NCI-H345 (cell line): Measurements from ENCODE around the gene AKR1C8.

Source experiments
- DNase-seq: peaks from one replicate; lab custom pipeline; 2025; lab: John Stamatoyannopoulos, UW

Gene AKR1C8

GRCh38 chr10:5108658-5109416 is 76.1 kb downstream of the AKR1C8 start:
- no peak for DNase-seq

- DNase-seq: no peak
Measured at GRCh38 chr10:5107860-5108526, 77.0 kb downstream of the AKR1C8 start.

DNA sequence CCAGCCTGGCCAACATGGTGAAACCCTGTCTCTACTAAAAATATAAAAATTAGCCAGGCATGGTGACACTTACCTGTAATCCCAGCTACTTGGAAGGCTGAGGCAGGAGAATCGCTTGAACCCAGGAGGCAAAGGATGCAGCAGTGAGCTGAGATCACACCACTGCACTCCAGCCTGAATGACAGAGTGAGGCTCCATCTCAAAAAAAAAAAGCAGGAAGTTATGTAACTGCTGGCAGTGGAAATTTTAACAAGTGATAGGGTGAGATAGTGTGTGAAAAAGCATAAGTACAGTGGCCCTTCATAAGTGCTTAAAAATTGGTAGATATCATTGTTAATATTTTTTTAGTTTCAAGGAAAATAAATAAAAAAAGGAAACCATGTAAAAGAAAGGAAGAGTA is 78.4 kb downstream of the AKR1C8 start:
- no peak for DNase-seq

DNA sequence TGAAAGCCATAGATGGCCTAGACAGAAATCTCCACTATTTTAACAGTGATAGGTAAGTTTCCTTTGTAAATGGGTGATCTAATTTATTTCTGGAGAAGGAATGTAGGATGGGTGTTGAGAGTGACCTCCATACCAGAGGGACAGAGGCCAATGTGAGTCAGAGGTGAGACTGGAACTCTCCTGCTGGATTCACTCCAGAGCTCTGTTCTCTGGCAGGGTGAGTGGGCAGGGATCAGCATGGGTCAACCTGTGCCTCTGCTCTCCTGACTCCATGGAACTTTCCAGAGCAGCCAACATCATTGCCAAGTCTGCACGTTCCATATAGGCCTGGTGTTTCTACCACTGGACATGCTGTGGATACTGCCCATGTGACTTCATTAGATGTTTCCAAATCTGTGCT is 79.3 kb downstream of the AKR1C8 start:
- DNase-seq: no peak
